WTC11 (cell line): Measurements from ENCODE around the gene CFDP1.

ENCODE experiments used
- ELF4 ChIP-seq: sonication (generic); formaldehyde crosslinking; IDR thresholded peaks from 2 replicates; pipeline ENCODE4 v1.8.1; 2022; ENCODE audit warnings: low read depth, mild to moderate bottlenecking, moderate library complexity, missing genetic modification reagents
- TF ChIP-seq, protein P1 (sequence below): fragments of 200-600 bp; IDR thresholded peaks from 2 replicates; pipeline ENCODE4 v1.8.0; 2022; ENCODE audit warnings: antibody characterized with exemption
- TF ChIP-seq, protein P2 (sequence below): sonication (generic); formaldehyde crosslinking; conservative IDR thresholded peaks from 2 replicates; pipeline ENCODE4 v1.8.1; 2022; ENCODE audit warnings: mild to moderate bottlenecking, missing genetic modification reagents

DNA sequence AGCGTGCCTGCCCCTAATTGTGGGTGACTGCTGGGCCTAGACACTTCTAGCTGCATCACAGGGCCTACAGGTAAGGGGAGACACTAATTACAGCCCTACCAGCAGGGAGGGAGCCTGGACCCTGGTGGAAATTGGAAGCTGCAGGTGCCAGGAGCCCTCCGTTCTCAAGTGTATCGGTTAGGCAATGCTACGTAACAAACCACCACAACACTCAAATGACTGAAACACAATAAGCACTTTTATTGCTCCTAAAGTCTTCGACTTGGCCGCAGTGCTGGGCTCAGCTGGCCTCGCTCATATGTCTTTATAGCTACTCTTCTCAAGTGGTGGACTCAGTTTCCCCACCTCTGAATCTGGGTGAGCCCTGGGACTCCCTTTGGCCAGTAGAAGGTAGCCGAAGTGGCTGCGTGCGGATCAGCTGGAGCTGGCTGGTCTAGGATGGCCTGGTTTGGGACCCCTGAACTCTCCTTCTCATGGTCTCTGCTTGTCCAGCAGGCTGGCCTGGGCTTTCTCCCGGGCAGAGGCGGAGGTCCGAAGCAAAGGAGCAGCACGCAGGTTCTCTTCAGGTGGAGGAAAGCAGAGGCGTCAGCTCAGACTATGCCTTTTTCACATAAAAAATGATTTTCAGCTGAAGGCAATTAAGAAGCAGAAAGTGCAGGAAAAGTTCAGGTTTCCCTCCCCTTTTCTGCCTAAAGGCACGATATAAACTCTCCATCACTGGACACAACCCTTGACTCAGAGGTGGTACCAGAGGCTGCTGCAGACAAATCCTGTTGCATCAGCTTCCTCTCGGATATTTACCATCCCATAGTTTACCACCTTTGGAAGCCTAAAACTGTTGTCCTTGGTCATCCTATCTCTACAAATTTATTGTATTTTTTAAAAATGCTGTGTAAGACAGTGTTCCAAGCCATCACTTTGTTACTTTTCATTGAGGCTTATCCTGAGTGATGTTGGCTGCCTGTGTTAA, 39.9 kb upstream of the CFDP1 start:
- TF ChIP-seq, protein P1, sequence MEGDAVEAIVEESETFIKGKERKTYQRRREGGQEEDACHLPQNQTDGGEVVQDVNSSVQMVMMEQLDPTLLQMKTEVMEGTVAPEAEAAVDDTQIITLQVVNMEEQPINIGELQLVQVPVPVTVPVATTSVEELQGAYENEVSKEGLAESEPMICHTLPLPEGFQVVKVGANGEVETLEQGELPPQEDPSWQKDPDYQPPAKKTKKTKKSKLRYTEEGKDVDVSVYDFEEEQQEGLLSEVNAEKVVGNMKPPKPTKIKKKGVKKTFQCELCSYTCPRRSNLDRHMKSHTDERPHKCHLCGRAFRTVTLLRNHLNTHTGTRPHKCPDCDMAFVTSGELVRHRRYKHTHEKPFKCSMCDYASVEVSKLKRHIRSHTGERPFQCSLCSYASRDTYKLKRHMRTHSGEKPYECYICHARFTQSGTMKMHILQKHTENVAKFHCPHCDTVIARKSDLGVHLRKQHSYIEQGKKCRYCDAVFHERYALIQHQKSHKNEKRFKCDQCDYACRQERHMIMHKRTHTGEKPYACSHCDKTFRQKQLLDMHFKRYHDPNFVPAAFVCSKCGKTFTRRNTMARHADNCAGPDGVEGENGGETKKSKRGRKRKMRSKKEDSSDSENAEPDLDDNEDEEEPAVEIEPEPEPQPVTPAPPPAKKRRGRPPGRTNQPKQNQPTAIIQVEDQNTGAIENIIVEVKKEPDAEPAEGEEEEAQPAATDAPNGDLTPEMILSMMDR = no peak
- no peak for TF ChIP-seq ELF4 (CRISPR knock-in tag)
- TF ChIP-seq, protein P2, sequence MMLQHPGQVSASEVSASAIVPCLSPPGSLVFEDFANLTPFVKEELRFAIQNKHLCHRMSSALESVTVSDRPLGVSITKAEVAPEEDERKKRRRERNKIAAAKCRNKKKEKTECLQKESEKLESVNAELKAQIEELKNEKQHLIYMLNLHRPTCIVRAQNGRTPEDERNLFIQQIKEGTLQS (CRISPR knock-in tag) = no peak
